Measurements from ENCODE around the gene PAQR8.

DNA sequence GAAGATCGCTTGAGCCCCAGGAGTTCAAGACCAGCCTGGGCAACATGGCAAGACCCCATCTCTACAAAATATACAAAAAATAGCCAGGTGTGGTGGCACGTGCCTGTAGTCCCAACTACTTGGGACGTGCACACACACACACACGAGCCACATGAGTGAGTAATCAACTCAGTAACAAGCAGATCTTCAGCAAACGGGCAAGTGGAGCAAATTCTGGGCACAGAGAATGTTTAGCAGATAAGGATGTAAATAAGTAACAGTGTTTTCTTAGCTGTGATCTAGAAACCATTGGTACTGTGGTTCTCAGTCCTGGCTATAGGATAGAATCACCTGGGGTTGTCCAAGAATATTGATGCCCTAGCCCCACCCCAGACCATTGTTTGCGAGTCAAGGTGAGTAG, 6.1 kb downstream of the PAQR8 start:
- TF ChIP-seq, protein P1, sequence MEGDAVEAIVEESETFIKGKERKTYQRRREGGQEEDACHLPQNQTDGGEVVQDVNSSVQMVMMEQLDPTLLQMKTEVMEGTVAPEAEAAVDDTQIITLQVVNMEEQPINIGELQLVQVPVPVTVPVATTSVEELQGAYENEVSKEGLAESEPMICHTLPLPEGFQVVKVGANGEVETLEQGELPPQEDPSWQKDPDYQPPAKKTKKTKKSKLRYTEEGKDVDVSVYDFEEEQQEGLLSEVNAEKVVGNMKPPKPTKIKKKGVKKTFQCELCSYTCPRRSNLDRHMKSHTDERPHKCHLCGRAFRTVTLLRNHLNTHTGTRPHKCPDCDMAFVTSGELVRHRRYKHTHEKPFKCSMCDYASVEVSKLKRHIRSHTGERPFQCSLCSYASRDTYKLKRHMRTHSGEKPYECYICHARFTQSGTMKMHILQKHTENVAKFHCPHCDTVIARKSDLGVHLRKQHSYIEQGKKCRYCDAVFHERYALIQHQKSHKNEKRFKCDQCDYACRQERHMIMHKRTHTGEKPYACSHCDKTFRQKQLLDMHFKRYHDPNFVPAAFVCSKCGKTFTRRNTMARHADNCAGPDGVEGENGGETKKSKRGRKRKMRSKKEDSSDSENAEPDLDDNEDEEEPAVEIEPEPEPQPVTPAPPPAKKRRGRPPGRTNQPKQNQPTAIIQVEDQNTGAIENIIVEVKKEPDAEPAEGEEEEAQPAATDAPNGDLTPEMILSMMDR (IDR thresholded peaks at IDR 0.05) = no peak
- TF ChIP-seq POLR2AphosphoS5 (IDR thresholded peaks at IDR 0.05; ENCODE audit: low read depth, low read length) = no peak
- TF ChIP-seq, protein P2, sequence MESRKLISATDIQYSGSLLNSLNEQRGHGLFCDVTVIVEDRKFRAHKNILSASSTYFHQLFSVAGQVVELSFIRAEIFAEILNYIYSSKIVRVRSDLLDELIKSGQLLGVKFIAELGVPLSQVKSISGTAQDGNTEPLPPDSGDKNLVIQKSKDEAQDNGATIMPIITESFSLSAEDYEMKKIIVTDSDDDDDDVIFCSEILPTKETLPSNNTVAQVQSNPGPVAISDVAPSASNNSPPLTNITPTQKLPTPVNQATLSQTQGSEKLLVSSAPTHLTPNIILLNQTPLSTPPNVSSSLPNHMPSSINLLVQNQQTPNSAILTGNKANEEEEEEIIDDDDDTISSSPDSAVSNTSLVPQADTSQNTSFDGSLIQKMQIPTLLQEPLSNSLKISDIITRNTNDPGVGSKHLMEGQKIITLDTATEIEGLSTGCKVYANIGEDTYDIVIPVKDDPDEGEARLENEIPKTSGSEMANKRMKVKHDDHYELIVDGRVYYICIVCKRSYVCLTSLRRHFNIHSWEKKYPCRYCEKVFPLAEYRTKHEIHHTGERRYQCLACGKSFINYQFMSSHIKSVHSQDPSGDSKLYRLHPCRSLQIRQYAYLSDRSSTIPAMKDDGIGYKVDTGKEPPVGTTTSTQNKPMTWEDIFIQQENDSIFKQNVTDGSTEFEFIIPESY (IDR thresholded peaks at IDR 0.05; ENCODE audit: borderline replicate concordance, low read depth) = no peak
- TF ChIP-seq RAD21 (IDR thresholded peaks at IDR 0.05; ENCODE audit: low read length) = no peak
- TF ChIP-seq FOXJ3 (CRISPR knock-in tag; IDR thresholded peaks at IDR 0.05) = no peak
- no peak for TF ChIP-seq YY1 (IDR thresholded peaks at IDR 0.05; ENCODE audit: low read depth)
- TF ChIP-seq, protein P3, sequence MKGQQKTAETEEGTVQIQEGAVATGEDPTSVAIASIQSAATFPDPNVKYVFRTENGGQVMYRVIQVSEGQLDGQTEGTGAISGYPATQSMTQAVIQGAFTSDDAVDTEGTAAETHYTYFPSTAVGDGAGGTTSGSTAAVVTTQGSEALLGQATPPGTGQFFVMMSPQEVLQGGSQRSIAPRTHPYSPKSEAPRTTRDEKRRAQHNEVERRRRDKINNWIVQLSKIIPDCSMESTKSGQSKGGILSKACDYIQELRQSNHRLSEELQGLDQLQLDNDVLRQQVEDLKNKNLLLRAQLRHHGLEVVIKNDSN (IDR thresholded peaks at IDR 0.05; ENCODE audit: borderline replicate concordance, low read depth) = no peak
- no peak for TF ChIP-seq GATA2 (CRISPR knock-in tag; IDR thresholded peaks at IDR 0.05)
